Nephron progenitor cell (in vitro differentiated cells): Measurements from ENCODE around the gene ANKLE1.

Source experiments
- DNase-seq: peaks from one replicate; pipeline ENCODE4 v3.0.0; 2021
- H3K27ac Mint-ChIP-seq: 2 replicates; pipeline ENCODE4 v1.8.0; 2021; ENCODE audit warnings: mild to moderate bottlenecking, moderate library complexity, mixed read lengths
- H3K27me3 Mint-ChIP-seq: 2 replicates; pipeline ENCODE4 v1.8.0; 2021; ENCODE audit warnings: mild to moderate bottlenecking, low read depth, mixed read lengths; ENCODE audit not compliant: poor library complexity
- H3K36me3 Mint-ChIP-seq: 2 replicates; pipeline ENCODE4 v1.8.0; 2021; ENCODE audit warnings: low read depth, mixed read lengths
- H3K4me1 Mint-ChIP-seq: 2 replicates; pipeline ENCODE4 v1.8.0; 2021; ENCODE audit warnings: mixed read lengths
- H3K4me3 Mint-ChIP-seq: 2 replicates; pipeline ENCODE4 v1.8.0; 2021; ENCODE audit warnings: mild to moderate bottlenecking, moderate library complexity, mixed read lengths
- H3K9me3 Mint-ChIP-seq: 2 replicates; pipeline ENCODE4 v1.8.0; 2021; ENCODE audit warnings: mild to moderate bottlenecking, moderate library complexity, mixed read lengths
- CTCF ChIP-seq: fragments of 200-600 bp; sonication (generic); IDR thresholded peaks from 2 replicates; pipeline ENCODE4 v1.5.0; 2021; ENCODE audit warnings: antibody characterized with exemption

ANKLE1 gene

GRCh38 chr19:17303167-17303939 lies 21.7 kb downstream of the ANKLE1 start, which contains the start of gene ABHD8:
Gene ABHD8, minus strand, starts transcription at chr19:17303425. Its CDS starts 1,809 bp downstream, at chr19:17301616.
- H3K36me3 Mint-ChIP-seq, result peaks cover 19% of the 10 kb centered on the region
- H3K27ac Mint-ChIP-seq, result no peak within 1 kb of the TSS
- DNase-seq, result peak; percentile 98
- H3K4me1 Mint-ChIP-seq, result peaks cover 38% of the 10 kb centered on the region
- H3K27me3 Mint-ChIP-seq, result peaks cover 3% of the 10 kb centered on the region
- peaks cover 5% of the 10 kb centered on the region for H3K9me3 Mint-ChIP-seq
- peak; percentile 72 for TF ChIP-seq CTCF
- peak within 1 kb of the TSS; percentile 74 for H3K4me3 Mint-ChIP-seq

- Mint-ChIP-seq H3K4me1 (peaks cover 40% of the 10 kb centered on the region), H3K9me3 (peaks cover under 1% of the 10 kb centered on the region), H3K27me3 (peaks cover 3% of the 10 kb centered on the region), H3K4me3 (peak overlapping the region; percentile 74), H3K27ac (no peak overlapping the region), H3K36me3 (peaks cover 13% of the 10 kb centered on the region)
- TF ChIP-seq CTCF, result no peak
- DNase-seq, result no peak
Observed at GRCh38 chr19:17303940-17304267, 22.2 kb downstream of the ANKLE1 start.

- peak overlapping the region; percentile 86 for H3K4me3 Mint-ChIP-seq
- peaks cover 3% of the 10 kb centered on the region for H3K27me3 Mint-ChIP-seq
- H3K36me3 Mint-ChIP-seq, result peaks cover 12% of the 10 kb centered on the region
- no peak for DNase-seq
- H3K27ac Mint-ChIP-seq, result peak overlapping the region; percentile 93
- no peak for TF ChIP-seq CTCF
- H3K4me1 Mint-ChIP-seq, result peaks cover 45% of the 10 kb centered on the region
- H3K9me3 Mint-ChIP-seq, result no peaks in the 10 kb centered on the region
Observed at GRCh38 chr19:17304386-17305215, 22.9 kb downstream of the ANKLE1 start.

GRCh38 chr19:17305216-17305516 lies 23.5 kb downstream of the ANKLE1 start:
- H3K27me3 Mint-ChIP-seq, result peaks cover 3% of the 10 kb centered on the region
- TF ChIP-seq CTCF, result no peak
- DNase-seq, result no peak
- peak overlapping the region; percentile 93 for H3K27ac Mint-ChIP-seq
- H3K36me3 Mint-ChIP-seq, result peaks cover 8% of the 10 kb centered on the region
- H3K4me3 Mint-ChIP-seq, result peak overlapping the region; percentile 86
- H3K9me3 Mint-ChIP-seq, result no peaks in the 10 kb centered on the region
- H3K4me1 Mint-ChIP-seq, result peaks cover 48% of the 10 kb centered on the region

GRCh38 chr19:17305517-17306284 lies 24.0 kb downstream of the ANKLE1 start, which contains the start of gene MRPL34:
Gene MRPL34, plus strand, starts transcription at chr19:17305872. Its CDS starts 21 bp downstream, at chr19:17305893.
- H3K27me3 Mint-ChIP-seq, result peaks cover 3% of the 10 kb centered on the region
- peak; percentile 69 for TF ChIP-seq CTCF
- peak; percentile 96 for DNase-seq
- peaks cover 2% of the 10 kb centered on the region for H3K36me3 Mint-ChIP-seq
- H3K4me1 Mint-ChIP-seq, result peaks cover 53% of the 10 kb centered on the region
- H3K4me3 Mint-ChIP-seq, result peak within 1 kb of the TSS; percentile 86
- peak within 1 kb of the TSS; percentile 97 for H3K27ac Mint-ChIP-seq
- H3K9me3 Mint-ChIP-seq, result no peaks in the 10 kb centered on the region
